Lung (tissue), 12 donors: ENCODE data around the gene NPIPB6. TPM values are rescaled to one million over a fixed set of nuclear protein-coding genes. Genes with fewer than 3 reads are reported as not detected.
A peak's percentile ranks its signal among the peaks of the same experiment; 100 is the strongest.

Source experiments
- ATAC-seq: fragments of 200-7000 bp; cut with Tn5 transposase; one replicate; pipeline ENCODE4 v1.9.1; 2020; ENCODE audit warnings: moderate number of reproducible peaks; ENCODE audit not compliant: insufficient read depth, low FRiP score
- DNase-seq, 3 donors: peaks; one replicate each; pipeline ENCODE4 v3.0.0-alpha.2; 2013 to 2017
- H3K27ac ChIP-seq, 2 donors: one replicate each; pipeline ENCODE4 v1.5.1; 2013; ENCODE audit warnings: mild to moderate bottlenecking in 2 of 2, moderate library complexity in 2 of 2, control low read depth in 1 of 2, inconsistent platforms in 1 of 2, low read depth in 1 of 2, low read length in 1 of 2
- H3K27me3 ChIP-seq, 3 donors: one replicate each; pipeline ENCODE4 v1.5.1; 2013; ENCODE audit warnings: low read length in 2 of 3; ENCODE audit not compliant: control insufficient read depth in 3 of 3, insufficient read depth in 3 of 3
- H3K36me3 ChIP-seq, 4 donors: one replicate each; pipeline ENCODE4 v1.5.1; 2013; ENCODE audit warnings: low read length in 4 of 4, mild to moderate bottlenecking in 1 of 4, moderate library complexity in 1 of 4; ENCODE audit not compliant: control insufficient read depth in 4 of 4, insufficient read depth in 4 of 4
- H3K4me1 ChIP-seq, 5 donors: one replicate each; pipeline ENCODE4 v1.5.1; 2013; ENCODE audit warnings: low read length in 5 of 5, mild to moderate bottlenecking in 2 of 5, moderate library complexity in 1 of 5; ENCODE audit not compliant: control insufficient read depth in 5 of 5, insufficient read depth in 5 of 5
- H3K4me3 ChIP-seq: one replicate; pipeline ENCODE4 v1.5.1; 2013; ENCODE audit warnings: mild to moderate bottlenecking, control low read depth, moderate library complexity
- H3K9ac ChIP-seq, 2 donors: one replicate each; pipeline ENCODE4 v1.5.1; 2013; ENCODE audit warnings: low read length in 2 of 2, control low read depth in 1 of 2; ENCODE audit not compliant: insufficient read depth in 1 of 2
- H3K9me3 ChIP-seq, 4 donors: one replicate each; pipeline ENCODE4 v1.5.1; 2013; ENCODE audit warnings: low read length in 3 of 4, mild to moderate bottlenecking in 1 of 4, moderate library complexity in 1 of 4; ENCODE audit not compliant: control insufficient read depth in 4 of 4, insufficient read depth in 3 of 4
- CTCF ChIP-seq: IDR thresholded peaks from 2 replicates; pipeline ENCODE4 v1.5.1; 2012; ENCODE audit warnings: mild to moderate bottlenecking; ENCODE audit errors: control extremely low read depth, extremely low read depth
- WGBS, 2 donors: extraction: QIAGEN DNeasy Blood & Tissue Kit; methylation state at CpG; one replicate each; pipeline ENCODE4 v1.1.7; 2013; 5-methylcytosine and 5-hydroxymethylcytosine counted together
- polyA plus RNA-seq, 2 donors: library from polyadenylated mRNA; stranded (reverse); fragments of 200-250 nt; gene quantifications; one replicate each; pipeline ENCODE4 v1.2.1, GENCODE V29; 2013
- total RNA-seq, 2 donors: library from RNA; depleted of rRNA in 1 of 2; stranded (reverse); fragments of >200 nt in 1 of 2; gene quantifications; one replicate each; pipeline ENCODE4 v1.2.1, GENCODE V29; 2014 to 2021
- donor health status: control.
- donor health status: control.
- donor health status: Bipolar disorder and iron deficiency.
- donor health status: healthy.
- donor health status: DM: yes; HTN: yes; CAD: no.

Gene NPIPB6
- total and polyA plus RNA-seq, 4 donors = 0.14 to 6.1 (median 1.4) TPM

GRCh38 chr16:28324235-28324886, 38.9 kb downstream of the NPIPB6 start:
- DNase-seq (no peak), ATAC-seq (no peak)
- TF ChIP-seq CTCF = no peak
- Histone ChIP-seq H3K9ac (no peak overlapping the region), H3K4me1 (no peaks in the 10 kb centered on the region), H3K4me3 (no peak overlapping the region), H3K36me3 (no peaks in the 10 kb centered on the region), H3K27me3 (no peaks in the 10 kb centered on the region), H3K9me3 (no peaks in the 10 kb centered on the region), H3K27ac (no peak overlapping the region)
- WGBS, 2 donors = 75 to 77% methylated on average over 5 of the region's 5 CpGs

- no peak overlapping the region for H3K27ac ChIP-seq
These were observed 41.5 kb downstream of the NPIPB6 start for GRCh38 chr16:28321700-28322411.

GRCh38 chr16:28320741-28321140, 42.6 kb downstream of the NPIPB6 start:
- Histone ChIP-seq H3K4me1 (no peaks in the 10 kb centered on the region), H3K36me3 (peaks cover 0 to 2% (median 0%) of the 10 kb centered on the region in 4 donors), H3K27me3 (no peaks in the 10 kb centered on the region), H3K9me3 (no peaks in the 10 kb centered on the region), H3K27ac (no peak overlapping the region), H3K9ac (no peak overlapping the region), H3K4me3 (no peak overlapping the region)
- ATAC-seq = no peak
- TF ChIP-seq CTCF = no peak
- DNase-seq = no peak
- 96 to 98% methylated on average over 39 to 49 of the region's 49 CpGs for WGBS, 2 donors

More at GRCh38 chr16:28321700-28322411, 41.5 kb downstream of the NPIPB6 start:
- H3K4me3 ChIP-seq = no peak overlapping the region
- H3K9me3 ChIP-seq = no peaks in the 10 kb centered on the region
- H3K36me3 ChIP-seq = peaks cover 0 to 2% (median 0%) of the 10 kb centered on the region in 4 donors
- no peaks in the 10 kb centered on the region for H3K4me1 ChIP-seq
- peak; percentile 23 for TF ChIP-seq CTCF
- no peak overlapping the region for H3K9ac ChIP-seq
- WGBS, 2 donors = 75 to 79% methylated on average over 20 of the region's 20 CpGs
- no peak for DNase-seq
- no peak for ATAC-seq
- H3K27me3 ChIP-seq = no peaks in the 10 kb centered on the region
